ENCODE measurements around the gene PLCL2.
"Not testable (repeated sequence)": the region's sequence is repeated elsewhere in the genome, so short reads cannot be mapped to it uniquely, and the experiment has no call there.

The PLCL2 gene

GRCh38 chr3:16917980-16918682 is 33.4 kb downstream of the PLCL2 start:
- DNase-seq = no peak

GRCh38 chr3:16918683-16919025 is 33.9 kb downstream of the PLCL2 start:
- DNase-seq = no peak

DNA sequence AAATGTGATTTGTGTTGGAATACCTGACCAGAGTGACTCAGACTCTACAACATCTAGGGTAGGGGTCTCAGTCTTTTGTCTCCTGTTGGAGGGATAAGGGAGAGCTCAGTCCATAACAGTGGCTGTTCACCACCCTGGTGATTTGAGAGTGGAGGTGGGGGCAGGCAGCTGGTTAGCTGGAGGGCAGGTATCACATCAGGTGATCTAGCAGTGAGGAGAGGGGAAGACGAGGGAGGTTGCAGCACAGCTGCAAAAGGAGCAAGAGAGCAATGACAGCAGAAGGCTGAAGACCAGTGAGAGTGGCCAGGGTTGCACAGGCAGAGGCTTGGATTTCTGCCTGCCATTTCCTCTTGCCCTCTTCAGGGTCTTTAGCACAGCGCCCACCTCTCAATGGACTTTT is 38.4 kb downstream of the PLCL2 start:
- DNase-seq = no peak

- no peak for DNase-seq
Observed at GRCh38 chr3:16927485-16927884, 42.7 kb downstream of the PLCL2 start.

DNA sequence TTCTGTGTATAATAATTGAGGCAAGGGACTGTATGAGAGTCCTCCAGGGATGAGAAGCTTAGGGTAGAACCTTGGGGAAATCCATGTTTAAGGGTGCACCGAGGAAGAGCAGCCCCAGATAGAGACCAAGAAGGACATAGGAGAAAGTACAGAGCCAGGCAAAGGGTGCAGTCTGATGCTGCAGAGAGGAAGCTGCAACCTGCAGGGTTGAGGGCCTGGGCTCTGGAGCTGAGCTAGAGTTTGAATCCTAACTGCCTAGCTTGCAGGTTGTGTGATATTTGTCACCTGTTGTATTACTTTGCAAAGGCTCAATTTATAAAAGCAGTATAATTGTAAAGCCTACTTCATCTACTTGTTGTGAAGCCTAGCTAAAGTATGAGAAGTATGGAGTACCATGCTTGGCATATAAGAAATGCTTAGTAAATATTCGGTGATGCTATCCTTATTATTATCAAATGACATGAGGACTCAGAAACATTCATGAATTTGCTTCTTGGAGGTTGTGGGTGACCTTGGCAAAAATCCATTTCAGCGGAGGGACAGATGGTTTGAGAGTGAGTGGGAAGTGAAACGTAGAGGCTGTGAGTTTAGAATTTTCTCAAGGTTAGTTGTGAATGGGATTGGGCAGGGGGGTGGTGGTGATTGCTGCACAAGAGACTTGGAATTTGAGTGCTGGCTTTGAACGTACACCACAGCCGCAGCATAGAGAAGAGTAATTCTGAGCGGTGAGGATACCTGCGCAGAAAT is 43.8 kb downstream of the PLCL2 start:
- DNase-seq = no peak

- DNase-seq = no peak
Observed at GRCh38 chr3:16929311-16929710, 44.6 kb downstream of the PLCL2 start.

- DNase-seq = no peak
Observed at GRCh38 chr3:16932877-16933276, 48.1 kb downstream of the PLCL2 start.

DNA sequence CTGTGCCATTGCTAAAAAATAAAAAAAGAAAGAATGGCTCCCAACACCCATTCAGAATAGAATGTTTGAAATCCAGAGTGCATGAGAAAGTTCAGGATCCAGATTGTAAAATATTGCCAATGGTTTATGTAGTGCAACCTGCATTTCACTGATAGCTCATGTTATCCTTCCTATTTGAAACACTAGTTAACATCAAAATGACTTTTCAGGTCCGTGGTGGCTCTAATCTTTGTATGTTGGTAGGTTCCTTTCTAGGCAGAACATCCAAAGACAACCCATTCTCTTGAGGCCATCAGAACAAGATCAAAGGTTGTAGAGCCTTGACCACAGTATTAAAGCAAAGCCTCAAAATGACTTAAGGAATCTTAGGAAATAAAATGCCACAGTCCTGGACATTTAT is 51.0 kb downstream of the PLCL2 start:
- DNase-seq = no peak

DNA sequence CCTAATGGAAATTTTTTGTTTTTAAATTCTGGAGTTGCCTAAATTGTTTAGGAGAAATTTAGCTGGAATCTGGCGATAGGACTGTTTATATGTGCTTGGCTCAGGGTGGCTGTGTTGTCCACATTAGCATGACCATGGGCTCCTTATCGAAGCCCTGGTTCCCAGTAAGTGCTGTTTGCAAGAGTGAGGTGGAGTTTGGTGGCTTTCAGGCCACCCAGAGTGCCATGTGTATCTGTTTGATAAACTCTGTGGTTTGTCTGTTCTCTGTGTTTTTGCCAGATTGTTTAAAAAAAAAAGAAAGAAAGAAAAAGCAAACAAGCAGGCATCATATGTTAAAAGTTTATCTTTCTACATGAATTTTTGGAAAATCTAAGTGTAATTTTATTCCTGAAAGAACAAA is 51.5 kb downstream of the PLCL2 start:
- DNase-seq = no peak

DNA sequence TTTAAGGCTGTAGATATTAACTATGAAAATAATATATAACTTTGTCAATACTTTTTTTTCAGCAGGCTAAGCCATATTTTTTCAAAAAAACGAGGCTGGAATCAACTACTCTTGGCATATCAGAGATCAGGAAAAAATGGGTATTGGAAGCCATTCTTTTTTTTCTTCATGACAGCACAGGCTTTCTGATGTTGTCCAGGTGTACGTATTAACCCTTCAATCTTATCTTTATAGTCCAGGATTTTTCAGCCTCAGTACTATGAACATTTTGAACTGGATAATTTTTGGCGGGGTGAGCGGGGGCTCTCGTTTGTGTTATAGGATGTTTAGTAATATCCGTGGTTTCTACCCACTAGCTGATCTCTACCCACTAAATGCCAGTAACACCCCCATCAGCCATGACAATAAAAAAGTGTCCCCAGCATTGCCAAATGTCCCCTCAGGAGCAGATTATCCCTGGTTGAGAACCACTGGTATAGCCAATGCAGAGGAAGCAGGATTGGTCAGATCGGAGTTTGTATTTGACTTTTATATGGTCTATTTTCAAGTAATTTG is 52.0 kb downstream of the PLCL2 start:
- DNase-seq = no peak

DNA sequence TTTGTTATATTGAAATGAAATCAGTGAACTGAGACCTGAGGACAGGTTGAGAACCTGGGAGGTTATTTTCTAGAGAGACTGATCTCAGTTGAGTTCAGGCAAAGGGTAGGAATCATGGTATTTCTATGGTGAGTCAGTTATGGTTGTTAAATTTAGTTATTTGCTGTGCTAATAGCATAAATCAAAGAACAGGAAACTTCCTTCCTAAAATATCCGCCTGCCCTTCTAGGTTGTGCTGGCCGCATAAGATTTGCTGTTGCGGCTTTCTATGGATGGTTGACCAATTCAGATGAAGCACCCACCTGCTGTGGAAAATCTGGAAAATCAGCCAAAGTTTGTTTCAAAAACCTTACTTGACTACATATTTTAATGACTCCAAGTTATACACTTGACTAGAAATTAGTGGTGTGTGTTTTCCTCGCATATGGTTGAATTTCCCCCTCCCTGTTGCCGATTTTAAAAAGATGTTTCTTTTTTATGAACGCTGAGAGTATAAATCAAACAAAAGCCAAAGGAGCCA is 52.6 kb downstream of the PLCL2 start:
- DNase-seq = no peak

DNA sequence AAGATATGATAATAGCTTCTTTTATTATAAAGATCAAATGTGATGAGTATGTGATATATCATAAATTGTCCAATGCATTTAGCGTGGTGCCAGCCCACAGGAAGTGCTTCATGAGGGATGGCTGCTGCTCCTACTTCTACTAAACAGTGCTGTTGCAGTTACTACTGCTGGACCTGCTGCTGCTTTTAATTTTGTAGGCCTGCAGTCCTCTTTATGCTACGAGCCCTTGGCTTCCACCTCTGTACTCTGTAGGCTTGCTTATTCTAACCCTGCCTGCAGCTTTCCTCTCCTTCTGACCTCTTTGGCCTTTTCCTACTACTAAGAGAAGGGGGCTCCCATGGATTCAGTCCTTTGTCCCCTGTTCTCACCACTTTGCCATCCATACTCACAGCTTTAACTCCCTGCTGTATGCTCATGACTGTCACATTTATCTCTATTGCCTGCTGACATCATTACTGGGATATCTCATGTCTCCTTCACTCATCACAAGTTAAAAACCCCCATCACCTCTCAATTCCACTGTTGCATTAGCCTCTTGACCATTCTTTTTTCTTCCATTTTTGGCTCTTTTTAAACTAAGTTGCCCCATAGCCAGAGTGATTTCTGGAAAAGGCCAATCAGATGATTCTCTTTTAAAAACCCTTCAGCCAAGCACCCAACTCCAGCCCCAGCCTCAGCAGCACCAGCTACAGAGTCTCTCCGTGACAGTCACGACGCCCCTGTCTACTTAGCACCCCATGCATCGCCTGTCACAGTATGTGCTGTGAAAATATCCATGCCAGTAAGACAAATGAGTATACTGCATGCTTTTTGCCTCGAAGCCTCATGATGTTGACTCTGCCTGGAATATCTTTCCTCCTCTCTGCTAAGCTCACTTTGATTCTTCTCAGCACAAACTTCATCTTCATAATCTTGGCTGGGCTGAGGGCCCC is 56.3 kb downstream of the PLCL2 start:
- DNase-seq = no peak

DNA sequence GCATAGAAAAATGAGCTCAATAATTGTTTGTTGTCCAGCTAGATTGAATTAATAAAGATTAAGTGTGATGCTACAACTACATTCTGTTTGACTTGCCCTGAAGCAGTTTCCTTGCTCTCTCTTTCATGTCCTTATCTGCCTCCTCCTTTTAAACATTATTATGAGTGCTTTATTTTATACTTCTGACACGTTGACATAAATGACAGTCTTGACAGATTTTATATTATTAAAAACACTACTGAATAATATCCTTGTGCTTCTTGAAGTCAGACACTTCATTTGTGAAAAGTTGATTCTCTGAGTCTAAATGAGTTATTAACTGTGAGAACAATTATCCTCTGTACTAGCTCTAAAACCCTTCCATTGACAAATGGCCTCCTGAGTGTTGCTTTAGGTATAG is 58.2 kb downstream of the PLCL2 start:
- no peak for DNase-seq

- no peak for DNase-seq
Observed at GRCh38 chr3:16943857-16944256, 59.1 kb downstream of the PLCL2 start.

DNA sequence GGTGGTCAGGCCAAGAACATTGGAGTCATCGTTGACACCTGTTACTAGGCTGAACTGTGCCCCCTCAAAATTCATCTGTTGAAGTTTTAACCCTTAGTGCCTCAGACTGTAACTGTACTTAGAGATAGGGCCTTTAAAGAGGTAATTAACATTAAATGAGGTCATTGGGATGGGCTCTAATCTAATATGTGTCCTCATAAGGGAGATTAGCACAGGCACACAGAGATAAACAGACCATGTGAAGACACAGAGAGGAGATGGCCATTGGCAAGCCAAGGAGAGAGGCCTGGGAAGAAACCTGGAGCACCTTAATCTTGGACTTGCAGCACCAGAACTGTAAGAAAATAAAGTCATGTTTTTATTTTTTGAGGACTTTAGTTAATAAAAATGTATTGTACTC is 59.6 kb downstream of the PLCL2 start:
- no peak for DNase-seq

DNA sequence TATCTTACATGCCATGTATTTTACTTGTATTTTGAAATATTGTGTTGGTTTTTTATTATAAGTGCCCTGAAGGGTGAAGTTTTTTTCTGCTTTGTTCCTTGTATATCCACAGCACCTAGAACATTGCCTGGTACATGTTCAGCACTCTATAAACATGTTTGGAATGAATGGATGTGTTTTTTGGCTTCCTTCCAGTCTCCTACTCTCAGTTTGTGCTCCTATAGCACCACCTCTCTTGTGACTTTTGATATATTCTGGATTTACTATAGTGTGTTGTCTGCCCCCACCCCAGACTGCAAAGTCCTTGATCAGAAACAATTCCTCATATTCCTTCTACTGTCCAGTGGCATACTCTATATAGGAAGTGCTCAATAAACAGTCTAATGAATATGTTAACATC is 60.6 kb downstream of the PLCL2 start:
- DNase-seq = no peak

DNA sequence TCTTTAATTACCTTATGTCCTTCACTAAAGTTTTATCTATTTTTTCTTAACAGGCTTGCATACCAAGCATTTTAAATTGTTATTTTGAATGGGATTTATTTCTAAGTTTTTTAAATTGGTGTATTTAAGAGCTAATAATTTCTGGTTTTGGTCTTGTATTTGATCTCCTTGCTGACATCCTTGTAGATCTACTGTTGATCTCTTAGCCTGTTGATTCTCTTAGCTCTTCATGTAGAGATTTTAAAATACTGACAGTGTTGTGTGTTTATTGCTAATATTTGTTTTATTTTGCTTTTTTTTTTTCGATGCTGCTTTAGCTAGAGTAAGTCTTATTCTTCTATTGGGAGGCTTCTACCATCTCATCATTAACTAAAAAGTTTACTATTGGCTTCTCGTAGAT is 65.5 kb downstream of the PLCL2 start:
- no peak for DNase-seq

GRCh38 chr3:16950845-16951244 is 66.1 kb downstream of the PLCL2 start:
- no peak for DNase-seq

DNA sequence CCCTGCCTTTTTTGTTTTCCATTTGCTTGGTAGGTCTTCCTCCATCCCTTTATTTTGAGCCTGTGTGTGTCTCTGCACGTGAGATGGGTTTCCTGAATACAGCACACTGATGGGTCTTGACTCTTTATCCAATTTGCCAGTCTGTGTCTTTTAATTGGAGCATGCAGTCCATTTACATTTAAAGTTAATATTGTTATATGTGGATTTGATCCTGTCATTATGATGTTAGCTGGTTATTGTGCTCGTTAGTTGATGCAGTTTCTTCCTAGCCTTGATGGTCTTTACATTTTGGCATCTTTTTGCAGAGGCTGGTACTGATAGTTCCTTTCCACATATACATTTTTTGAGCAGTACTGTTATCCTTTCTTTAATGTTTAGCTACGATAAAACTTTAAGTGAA is 73.1 kb downstream of the PLCL2 start:
- not testable (repeated sequence) for DNase-seq

GRCh38 chr3:16960125-16960524 is 75.4 kb downstream of the PLCL2 start:
- no peak for DNase-seq

DNA sequence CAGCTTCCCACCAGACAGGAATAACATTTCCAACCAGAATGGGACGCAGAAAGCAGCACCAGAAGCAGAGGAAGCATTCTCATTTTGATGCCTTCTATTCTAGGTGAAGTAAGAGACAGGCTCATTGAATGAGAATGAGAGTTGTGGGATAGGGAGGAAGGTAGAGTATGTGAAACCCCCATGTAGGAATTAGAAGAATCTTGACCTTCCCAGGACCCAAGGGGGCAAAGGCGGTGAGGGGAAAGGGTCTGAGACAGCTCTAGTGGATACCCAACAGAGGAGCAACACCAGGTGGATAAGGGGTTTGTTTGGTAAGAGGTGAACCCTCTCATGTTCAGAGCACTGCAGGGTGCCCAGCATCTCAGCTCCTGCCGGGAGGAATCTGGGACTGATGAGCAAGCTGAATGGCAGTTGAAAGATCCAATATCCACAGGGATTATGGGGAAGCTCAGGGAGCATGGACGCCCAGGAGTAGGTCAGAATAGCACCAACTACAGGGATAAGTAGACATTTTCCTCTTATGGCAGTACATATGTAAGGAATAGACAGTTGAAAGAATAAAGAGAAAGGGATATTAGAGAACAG is 77.0 kb downstream of the PLCL2 start:
- DNase-seq = no peak

DNA sequence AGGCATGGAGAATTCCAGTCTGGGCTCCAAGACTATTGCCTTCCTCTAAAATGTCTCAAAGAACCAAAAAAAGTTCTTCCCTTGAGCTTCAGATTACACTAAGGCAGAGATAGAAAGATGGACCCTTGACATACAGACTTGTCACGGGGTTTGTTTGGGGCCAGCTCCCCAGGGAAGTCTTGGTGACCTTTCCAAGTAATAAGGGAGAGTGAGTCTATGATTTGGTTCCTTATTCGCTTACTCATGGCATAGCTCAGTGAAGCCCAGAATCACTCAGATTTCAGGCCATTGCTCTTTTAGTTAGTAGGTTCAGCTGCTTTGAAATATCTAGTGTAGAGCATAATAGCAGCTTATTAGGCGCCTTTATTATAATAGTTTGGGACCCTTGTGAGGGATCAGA is 90.3 kb downstream of the PLCL2 start:
- no peak for DNase-seq

All from stimulated activated CD4-positive, alpha-beta T cell treated with anti-CD3 and anti-CD28 coated beads, Interleukin-2, amount 100 ng/mL, for 48 hours (primary cell).